GM12874 (cell line): ENCODE measurements around the gene HERC3.

Experiments used
- TF ChIP-seq, protein P1 (sequence below): IDR thresholded peaks from 2 replicates; pipeline ENCODE4 v1.5.1; 2011; ENCODE audit warnings: low read depth, mild to moderate bottlenecking, control low read depth, low read length, moderate library complexity; ENCODE audit not compliant: insufficient read depth

The HERC3 gene

DNA sequence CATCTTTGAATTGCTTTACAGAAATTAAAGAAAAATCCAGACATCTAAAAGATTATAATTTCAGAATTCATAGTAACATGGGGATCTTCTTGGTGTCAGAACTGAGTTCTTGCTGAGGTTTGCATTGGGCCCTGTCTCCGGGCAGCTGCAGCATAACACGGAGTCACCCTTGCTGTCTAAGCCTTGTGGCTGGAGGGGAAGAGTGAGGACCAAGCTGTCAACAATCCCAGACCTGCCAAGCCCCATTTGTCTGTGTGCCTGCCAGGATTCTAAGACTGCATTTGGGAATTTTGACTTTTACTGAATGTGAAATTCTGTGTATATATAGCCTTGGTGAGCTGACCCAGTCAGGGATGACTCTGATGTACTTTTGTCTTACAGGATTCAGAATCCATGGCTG, 130.5 kb downstream of the HERC3 start:
- TF ChIP-seq, protein P1, sequence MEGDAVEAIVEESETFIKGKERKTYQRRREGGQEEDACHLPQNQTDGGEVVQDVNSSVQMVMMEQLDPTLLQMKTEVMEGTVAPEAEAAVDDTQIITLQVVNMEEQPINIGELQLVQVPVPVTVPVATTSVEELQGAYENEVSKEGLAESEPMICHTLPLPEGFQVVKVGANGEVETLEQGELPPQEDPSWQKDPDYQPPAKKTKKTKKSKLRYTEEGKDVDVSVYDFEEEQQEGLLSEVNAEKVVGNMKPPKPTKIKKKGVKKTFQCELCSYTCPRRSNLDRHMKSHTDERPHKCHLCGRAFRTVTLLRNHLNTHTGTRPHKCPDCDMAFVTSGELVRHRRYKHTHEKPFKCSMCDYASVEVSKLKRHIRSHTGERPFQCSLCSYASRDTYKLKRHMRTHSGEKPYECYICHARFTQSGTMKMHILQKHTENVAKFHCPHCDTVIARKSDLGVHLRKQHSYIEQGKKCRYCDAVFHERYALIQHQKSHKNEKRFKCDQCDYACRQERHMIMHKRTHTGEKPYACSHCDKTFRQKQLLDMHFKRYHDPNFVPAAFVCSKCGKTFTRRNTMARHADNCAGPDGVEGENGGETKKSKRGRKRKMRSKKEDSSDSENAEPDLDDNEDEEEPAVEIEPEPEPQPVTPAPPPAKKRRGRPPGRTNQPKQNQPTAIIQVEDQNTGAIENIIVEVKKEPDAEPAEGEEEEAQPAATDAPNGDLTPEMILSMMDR = no peak

- TF ChIP-seq, protein P1 = no peak
These were observed 132.1 kb downstream of the HERC3 start for GRCh38 chr4:88724406-88724805.

- TF ChIP-seq, protein P1 = no peak
These were observed 132.9 kb downstream of the HERC3 start for GRCh38 chr4:88725143-88725542.

DNA sequence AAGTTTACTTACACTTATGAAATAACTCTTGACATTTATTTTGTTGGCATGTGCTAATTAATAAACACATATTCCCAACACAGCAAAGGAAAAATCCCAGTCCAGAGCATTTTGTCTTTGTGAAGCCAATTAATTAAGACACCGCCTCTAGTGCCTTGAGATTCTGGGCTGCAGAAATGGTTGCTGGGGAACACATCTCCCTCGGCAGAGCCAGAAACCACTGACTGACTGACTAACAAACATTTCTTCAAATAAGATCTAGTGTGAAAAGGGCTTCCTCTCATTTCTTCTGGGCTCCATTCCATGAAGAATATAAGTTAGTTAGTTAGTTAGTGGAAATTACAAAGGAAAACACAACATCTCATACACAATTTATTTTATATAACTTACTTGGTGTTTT, 133.7 kb downstream of the HERC3 start:
- TF ChIP-seq, protein P1 = no peak

DNA sequence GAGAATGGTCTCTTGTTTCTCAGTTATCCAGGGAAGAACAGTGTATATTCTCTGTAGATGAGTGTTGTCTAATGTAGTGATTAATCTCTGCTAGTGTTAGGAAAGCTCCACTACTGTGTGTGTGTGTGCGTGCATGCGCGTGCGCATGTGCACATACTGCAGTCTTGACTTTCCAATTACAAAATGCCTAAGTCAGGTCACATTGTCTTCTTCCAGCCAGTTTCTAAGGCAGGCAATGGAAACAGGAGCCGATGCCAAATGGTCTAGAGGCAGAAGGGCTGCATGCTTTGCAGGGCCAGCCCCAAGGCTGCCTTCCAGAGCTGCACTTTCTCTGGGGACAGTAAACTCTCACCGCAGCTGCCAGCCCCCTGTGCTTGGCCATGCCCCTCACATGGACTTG, 135.9 kb downstream of the HERC3 start:
- TF ChIP-seq, protein P1 = no peak

DNA sequence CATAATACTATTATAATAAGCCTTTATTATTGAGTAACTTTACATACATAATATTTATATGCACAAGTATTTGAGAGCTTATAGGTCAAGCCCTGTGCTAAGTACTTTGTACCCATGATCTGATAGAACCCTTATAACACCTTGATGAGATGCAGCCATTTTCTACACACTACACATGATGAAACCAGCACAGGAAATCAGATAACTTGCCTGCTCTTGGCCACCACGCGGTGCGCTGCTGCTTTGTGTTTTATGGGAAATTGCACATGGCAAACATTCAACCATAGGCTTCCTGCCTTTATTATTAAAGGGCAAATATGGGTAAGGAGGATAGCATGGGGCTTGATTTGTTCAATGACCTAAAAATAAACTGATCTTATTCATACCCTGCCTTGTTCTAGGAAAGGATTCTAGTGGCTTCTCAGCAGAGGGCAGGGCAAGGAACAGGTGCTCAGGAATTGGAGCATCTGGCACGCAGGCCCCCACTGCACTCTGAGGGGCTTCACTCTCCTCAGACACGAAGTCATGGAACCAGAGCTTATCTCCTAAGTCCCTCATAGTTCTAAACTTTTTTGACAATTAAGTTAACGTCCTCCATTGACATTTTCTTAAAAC, 137.0 kb downstream of the HERC3 start:
- TF ChIP-seq, protein P1 = no peak

GRCh38 chr4:88730811-88731210, 138.5 kb downstream of the HERC3 start:
- TF ChIP-seq, protein P1 = no peak
